ENCODE results near the gene ADAMTS4. TPM values are rescaled to one million over a fixed set of nuclear protein-coding genes. Genes with fewer than 3 reads are reported as not detected.
A peak's percentile ranks its signal among the peaks of the same experiment; 100 is the strongest.

ADAMTS4 gene
- total RNA-seq, 1 experiment from 2014 or later = 31.6 TPM

GRCh38 chr1:161171191-161171590 lies 27.7 kb downstream of the ADAMTS4 start:
- BruUV-seq (replicated peaks) = no TSS peak
- H3K27me3 ChIP-seq (replicated peaks; ENCODE audit: insufficient read depth, low read depth, low read length, poor library complexity) = no peaks in the 10 kb centered on the region
- H3K9me3 ChIP-seq (ENCODE audit: low read depth, low read length, poor library complexity, severe bottlenecking) = no peaks in the 10 kb centered on the region
- H3K27ac ChIP-seq (ENCODE audit: low read depth, low read length, poor library complexity, severe bottlenecking) = no peak overlapping the region
- POLR2A ChIA-PET (ENCODE audit: low non-redundant PET) = no interaction called here
- peaks cover 56% of the 10 kb centered on the region for H3K36me3 ChIP-seq (ENCODE audit: insufficient read depth, low read length, poor library complexity, severe bottlenecking)
- intact Hi-C loops (cut with micrococcal nuclease; ENCODE audit: unreplicated experiment) = no loop called here
- no peak for DNase-seq (ENCODE audit: low spot score)
- no peak overlapping the region for H3K4me3 ChIP-seq (ENCODE audit: low read depth, low read length, poor library complexity, severe bottlenecking)
- peaks cover under 1% of the 10 kb centered on the region for H3K4me1 ChIP-seq (ENCODE audit: insufficient read depth, low read length, poor library complexity, severe bottlenecking)
- no peak for TF ChIP-seq EZH2 (IDR thresholded peaks at IDR 0.05; ENCODE audit: borderline replicate concordance, low read depth, low read length, poor library complexity, severe bottlenecking)
- peak; percentile 39 for TF ChIP-seq CTCF (conservative IDR thresholded peaks at IDR 0.05; ENCODE audit: low read depth, low read length)
- CTCF ChIA-PET = no interaction called here

- Histone ChIP-seq H3K27ac (ENCODE audit: low read depth, low read length, poor library complexity, severe bottlenecking) (no peak overlapping the region), H3K9me3 (ENCODE audit: low read depth, low read length, poor library complexity, severe bottlenecking) (no peaks in the 10 kb centered on the region), H3K4me1 (ENCODE audit: insufficient read depth, low read length, poor library complexity, severe bottlenecking) (no peaks in the 10 kb centered on the region), H3K36me3 (ENCODE audit: insufficient read depth, low read length, poor library complexity, severe bottlenecking) (peaks cover 46% of the 10 kb centered on the region), H3K4me3 (ENCODE audit: low read depth, low read length, poor library complexity, severe bottlenecking) (no peak overlapping the region), H3K27me3 (replicated peaks; ENCODE audit: insufficient read depth, low read depth, low read length, poor library complexity) (no peaks in the 10 kb centered on the region)
- intact Hi-C loops (cut with micrococcal nuclease; ENCODE audit: unreplicated experiment) = no loop called here
- TF ChIP-seq EZH2 (IDR thresholded peaks at IDR 0.05; ENCODE audit: borderline replicate concordance, low read depth, low read length, poor library complexity, severe bottlenecking) = no peak
- TF ChIP-seq CTCF (conservative IDR thresholded peaks at IDR 0.05; ENCODE audit: low read depth, low read length) = no peak
- DNase-seq (ENCODE audit: low spot score) = no peak
- POLR2A ChIA-PET (ENCODE audit: low non-redundant PET) = no interaction called here
- CTCF ChIA-PET = no interaction called here
- no TSS peak for BruUV-seq (replicated peaks)
Measured at GRCh38 chr1:161168906-161169305, 29.9 kb downstream of the ADAMTS4 start.

DNA sequence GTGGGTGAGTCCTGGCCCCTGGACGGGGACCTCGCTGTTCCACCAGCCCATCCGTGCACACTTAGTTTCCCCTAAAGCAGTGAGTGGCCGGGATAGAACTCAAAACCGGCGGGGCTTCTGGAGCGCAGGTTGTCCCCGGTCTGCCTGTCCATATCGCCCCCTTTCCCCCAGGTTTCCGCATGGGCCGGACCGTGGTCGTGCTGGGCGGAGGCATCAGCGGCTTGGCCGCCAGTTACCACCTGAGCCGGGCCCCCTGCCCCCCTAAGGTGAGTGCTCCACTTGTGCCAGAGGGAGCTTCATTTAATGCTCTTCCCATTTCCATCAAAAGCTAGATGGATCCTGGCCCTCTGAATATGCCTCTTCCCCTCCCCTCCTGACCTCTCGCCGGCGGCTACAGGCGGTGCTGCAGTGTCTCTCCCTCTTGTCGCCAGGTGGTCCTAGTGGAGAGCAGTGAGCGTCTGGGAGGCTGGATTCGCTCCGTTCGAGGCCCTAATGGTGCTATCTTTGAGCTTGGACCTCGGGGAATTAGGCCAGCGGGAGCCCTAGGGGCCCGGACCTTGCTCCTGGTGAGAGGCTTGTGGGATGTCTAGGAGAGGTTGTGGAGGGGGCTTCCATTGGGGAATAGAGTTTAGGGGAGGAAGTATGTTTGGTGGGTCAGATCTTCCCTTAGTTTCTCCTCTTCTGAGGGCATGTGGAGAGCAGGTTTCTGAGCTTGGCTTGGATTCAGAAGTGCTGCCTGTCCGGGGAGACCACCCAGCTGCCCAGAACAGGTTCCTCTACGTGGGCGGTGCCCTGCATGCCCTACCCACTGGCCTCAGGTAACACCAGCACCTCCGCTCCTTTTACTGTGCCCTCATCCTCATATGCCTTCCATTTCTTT lies 31.9 kb downstream of the ADAMTS4 start:
- H3K36me3 ChIP-seq (ENCODE audit: insufficient read depth, low read length, poor library complexity, severe bottlenecking) = peaks cover 45% of the 10 kb centered on the region
- BruUV-seq (replicated peaks) = TSS peak; percentile 28
- intact Hi-C loops (cut with micrococcal nuclease; ENCODE audit: unreplicated experiment) = no loop called here

More for the DNA sequence above, 31.9 kb downstream of the ADAMTS4 start:
- no peaks in the 10 kb centered on the region for H3K27me3 ChIP-seq (replicated peaks; ENCODE audit: insufficient read depth, low read depth, low read length, poor library complexity)
- H3K9me3 ChIP-seq (ENCODE audit: low read depth, low read length, poor library complexity, severe bottlenecking) = no peaks in the 10 kb centered on the region
- CTCF ChIA-PET = interaction anchor here (0.6 to 1.6 kb wide), 5 partner anchors 25 to 125 kb away, joined by 4 to 8 read pairs (median 5); partner anchors contain the start of genes ADAMTS4, NDUFS2 and TOMM40L
- POLR2A ChIA-PET (ENCODE audit: low non-redundant PET) = interaction anchor here (0.6 kb wide), 2 partner anchors 35 to 188 kb away, joined by 6 to 8 read pairs; no protein-coding TSS in a partner anchor
- DNase-seq (ENCODE audit: low spot score) = no peak
- H3K4me1 ChIP-seq (ENCODE audit: insufficient read depth, low read length, poor library complexity, severe bottlenecking) = no peaks in the 10 kb centered on the region
- peak overlapping the region; percentile 83 for H3K4me3 ChIP-seq (ENCODE audit: low read depth, low read length, poor library complexity, severe bottlenecking)
- H3K27ac ChIP-seq (ENCODE audit: low read depth, low read length, poor library complexity, severe bottlenecking) = peak overlapping the region; percentile 69
- TF ChIP-seq EZH2 (IDR thresholded peaks at IDR 0.05; ENCODE audit: borderline replicate concordance, low read depth, low read length, poor library complexity, severe bottlenecking) (no peak), CTCF (conservative IDR thresholded peaks at IDR 0.05; ENCODE audit: low read depth, low read length) (no peak)
